Fibroblast of upper back skin (primary cell): ENCODE measurements around the gene BRIP1.
"Not testable (repeated sequence)": the region's sequence is repeated elsewhere in the genome, so short reads cannot be mapped to it uniquely, and the experiment has no call there.

Source experiments
- DNase-seq: peaks from one replicate; pipeline ENCODE4 v3.0.0-alpha.2; 2013

Gene BRIP1

GRCh38 chr17:61862975-61863800, at the start of gene BRIP1:
TSS of gene BRIP1 (minus strand) at chr17:61863528. CDS start at chr17:61861539, 1,989 bp downstream.
- peak; percentile 94 for DNase-seq

- DNase-seq, result no peak
Measured at GRCh38 chr17:61908292-61909037, 45.1 kb upstream of the BRIP1 start.

GRCh38 chr17:61907361-61907760, 44.0 kb upstream of the BRIP1 start:
- DNase-seq, result no peak

- DNase-seq, result no peak
Measured at GRCh38 chr17:61904094-61904710, 40.9 kb upstream of the BRIP1 start.

- no peak for DNase-seq
Measured at GRCh38 chr17:61903251-61903650, 39.9 kb upstream of the BRIP1 start.

- DNase-seq, result no peak
Measured at GRCh38 chr17:61897548-61898180, 34.3 kb upstream of the BRIP1 start.

GRCh38 chr17:61895391-61895790, 32.1 kb upstream of the BRIP1 start:
- DNase-seq, result no peak

GRCh38 chr17:61894310-61894709, 31.0 kb upstream of the BRIP1 start:
- DNase-seq, result not testable (repeated sequence)

GRCh38 chr17:61887733-61888132, 24.4 kb upstream of the BRIP1 start:
- not testable (repeated sequence) for DNase-seq

- DNase-seq, result peak; percentile 16
Measured at GRCh38 chr17:61885865-61886264, 22.5 kb upstream of the BRIP1 start.

- DNase-seq, result no peak
Measured at GRCh38 chr17:61884864-61885263, 21.5 kb upstream of the BRIP1 start.

GRCh38 chr17:61880589-61881102, 17.3 kb upstream of the BRIP1 start:
- no peak for DNase-seq

GRCh38 chr17:61878984-61879612, 15.8 kb upstream of the BRIP1 start:
- DNase-seq, result no peak

- DNase-seq, result no peak
Measured at GRCh38 chr17:61878520-61878919, 15.2 kb upstream of the BRIP1 start.

GRCh38 chr17:61877837-61878236, 14.5 kb upstream of the BRIP1 start:
- DNase-seq, result no peak

GRCh38 chr17:61875804-61876203, 12.5 kb upstream of the BRIP1 start:
- no peak for DNase-seq

- DNase-seq, result no peak
Measured at GRCh38 chr17:61875285-61875684, 12.0 kb upstream of the BRIP1 start.

- DNase-seq, result no peak
Measured at GRCh38 chr17:61874075-61874474, 10.7 kb upstream of the BRIP1 start.

GRCh38 chr17:61872099-61872498, 8.8 kb upstream of the BRIP1 start:
- no peak for DNase-seq

GRCh38 chr17:61869138-61869537, 5.8 kb upstream of the BRIP1 start:
- DNase-seq, result no peak

GRCh38 chr17:61868074-61868473, 4.7 kb upstream of the BRIP1 start:
- no peak for DNase-seq

GRCh38 chr17:61867033-61867432, 3.7 kb upstream of the BRIP1 start:
- DNase-seq, result no peak

GRCh38 chr17:61863801-61864126, 436 bp upstream of the BRIP1 start:
- DNase-seq, result no peak
